Smooth muscle cell (in vitro differentiated cells): ENCODE measurements around the gene ANKRD9. TPM values are rescaled to one million over a fixed set of nuclear protein-coding genes. Genes with fewer than 3 reads are reported as not detected.

Experiments used
- DNase-seq: peaks from one replicate; lab custom pipeline; 2025; ENCODE audit not compliant: unreplicated experiment; lab: John Stamatoyannopoulos, UW
- H2AFZ ChIP-seq: fragments of 200-600 bp; sonication (generic); 2 replicates; pipeline ENCODE4 v1.6.0; 2016; ENCODE audit warnings: antibody characterized with exemption, low read depth, mild to moderate bottlenecking
- H3F3A ChIP-seq: fragments of 200-600 bp; sonication (generic); 2 replicates; pipeline ENCODE4 v1.6.0; 2017; ENCODE audit warnings: antibody characterized with exemption, low read depth
- H3K27ac ChIP-seq: fragments of 200-600 bp; sonication (generic); 2 replicates; pipeline ENCODE4 v1.5.1; 2016; ENCODE audit warnings: low read depth, mild to moderate bottlenecking
- H3K27me3 ChIP-seq: fragments of 200-600 bp; sonication (generic); 2 replicates; pipeline ENCODE4 v1.6.1; 2016; ENCODE audit warnings: low read depth, mild to moderate bottlenecking
- H3K36me3 ChIP-seq: fragments of 200-600 bp; sonication (generic); 2 replicates; pipeline ENCODE4 v1.5.1; 2016; ENCODE audit warnings: low read depth
- H3K4me1 ChIP-seq: fragments of 200-600 bp; sonication (generic); 2 replicates; pipeline ENCODE4 v1.5.1; 2016; ENCODE audit warnings: low read depth
- H3K4me2 ChIP-seq: fragments of 200-600 bp; sonication (generic); 2 replicates; pipeline ENCODE4 v1.6.0; 2016; ENCODE audit warnings: mild to moderate bottlenecking
- H3K4me3 ChIP-seq: fragments of 200-600 bp; sonication (generic); 2 replicates; pipeline ENCODE4 v1.5.1; 2016; ENCODE audit warnings: mild to moderate bottlenecking
- H3K79me2 ChIP-seq: fragments of 200-600 bp; sonication (generic); 2 replicates; pipeline ENCODE4 v1.6.0; 2016; ENCODE audit warnings: low read depth, mild to moderate bottlenecking
- H3K9ac ChIP-seq: fragments of 200-600 bp; sonication (generic); 2 replicates; pipeline ENCODE4 v1.6.0; 2016; ENCODE audit warnings: low read depth
- H3K9me3 ChIP-seq: fragments of 200-600 bp; sonication (generic); replicated peaks from 2 replicates; pipeline ENCODE4 v1.5.1; 2016; ENCODE audit warnings: low read depth
- H4K20me1 ChIP-seq: fragments of 200-600 bp; sonication (generic); 2 replicates; pipeline ENCODE4 v1.6.0; 2016; ENCODE audit warnings: low read depth
- CTCF ChIP-seq: fragments of 200-600 bp; sonication (generic); IDR thresholded peaks from 2 replicates; pipeline ENCODE4 v1.5.1; 2017; ENCODE audit warnings: borderline replicate concordance, mild to moderate bottlenecking, antibody characterized with exemption; ENCODE audit not compliant: insufficient read depth, poor library complexity, severe bottlenecking
- WGBS: methylation state at CpG from one replicate; pipeline ENCODE4 v1.1.7; 2016; ENCODE audit warnings: low lambda C conversion rate; 5-methylcytosine and 5-hydroxymethylcytosine counted together
- polyA plus RNA-seq: library from polyadenylated mRNA; unstranded; fragments of >200 nt; fragmentation: Nextera tagmentation; extraction: Ambion mirVana; gene quantifications from 2 replicates; pipeline ENCODE4 v1.2.1, GENCODE V29; 2016
- total RNA-seq: library from RNA; depleted of rRNA; stranded (reverse); fragments of >200 nt; gene quantifications from 2 replicates; pipeline ENCODE4 v1.2.3, GENCODE V29; 2014

The ANKRD9 gene
- total and polyA plus RNA-seq, 2 experiments from 2014 or later: 17.2 to 38.9 TPM

DNA sequence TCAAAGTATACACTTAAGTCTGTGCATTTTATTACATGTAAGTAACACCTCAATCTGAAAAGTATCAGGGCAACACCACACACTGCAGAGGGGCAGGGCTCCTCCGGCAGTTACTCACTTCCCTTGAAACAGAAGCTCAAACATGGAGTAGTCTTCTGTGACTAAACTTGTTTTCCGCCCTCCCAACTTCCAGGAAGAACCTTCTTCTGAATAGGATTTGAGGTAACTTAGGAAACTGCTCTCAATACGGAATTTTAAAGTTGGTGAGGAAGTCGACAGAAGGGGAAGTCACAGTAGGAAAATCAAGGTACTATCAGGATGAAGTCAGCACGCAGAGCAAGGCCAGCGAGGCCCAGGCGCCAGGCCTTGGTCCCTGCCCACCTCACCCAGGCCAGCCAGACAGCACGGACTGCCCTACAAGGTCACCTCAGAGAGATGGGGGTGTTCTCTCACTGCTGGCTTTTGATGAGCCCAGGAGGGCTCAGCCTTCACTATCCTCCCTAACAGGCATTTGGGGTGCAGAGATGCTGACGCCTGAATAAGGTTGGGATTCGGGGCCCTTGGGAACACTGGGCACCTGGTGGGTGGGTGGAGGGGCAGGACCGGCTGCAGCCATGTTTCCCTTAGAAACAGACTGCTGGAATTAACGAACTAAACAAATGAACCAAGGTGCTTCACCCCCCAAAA, 5.8 kb downstream of the ANKRD9 start:
- Histone ChIP-seq H3K36me3 (no peaks in the 10 kb centered on the region), H3K27me3 (no peaks in the 10 kb centered on the region), H4K20me1 (no peaks in the 10 kb centered on the region), H3K4me1 (peaks cover 2% of the 10 kb centered on the region), H3K4me3 (no peak overlapping the region), H2AFZ (no peak overlapping the region), H3K4me2 (no peak overlapping the region), H3K79me2 (no peaks in the 10 kb centered on the region), H3K27ac (no peak overlapping the region), H3K9me3 (no peaks in the 10 kb centered on the region), H3F3A (no peaks in the 10 kb centered on the region), H3K9ac (no peak overlapping the region)
- WGBS: 93% methylated on average over 12 of the region's 12 CpGs
- DNase-seq: no peak
- TF ChIP-seq CTCF: no peak

DNA sequence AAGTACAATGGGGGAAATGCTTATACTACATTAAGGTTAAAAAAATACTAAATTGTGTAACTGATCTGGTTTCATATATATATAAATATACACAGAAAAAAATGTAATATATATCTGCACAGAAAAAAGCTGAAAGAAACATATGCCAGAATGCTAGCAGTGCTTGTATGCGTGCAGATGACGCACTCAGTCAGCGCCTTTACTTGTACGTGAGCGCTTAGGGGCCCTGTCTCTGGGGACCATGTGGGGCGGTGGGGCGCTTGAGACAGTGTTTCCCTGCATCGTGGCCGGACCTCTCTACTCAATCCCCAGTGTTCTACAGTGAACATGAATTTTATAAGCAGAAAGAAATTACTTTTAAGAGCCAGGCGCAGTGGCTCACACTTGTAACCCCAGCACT, 7.0 kb downstream of the ANKRD9 start:
- H3K4me1 ChIP-seq: no peaks in the 10 kb centered on the region
- no peak overlapping the region for H2AFZ ChIP-seq
- H4K20me1 ChIP-seq: no peaks in the 10 kb centered on the region
- H3K79me2 ChIP-seq: no peaks in the 10 kb centered on the region
- H3K4me3 ChIP-seq: no peak overlapping the region
- no peak overlapping the region for H3K27ac ChIP-seq
- DNase-seq: no peak
- H3F3A ChIP-seq: no peaks in the 10 kb centered on the region
- 97% methylated on average over 10 of the region's 10 CpGs for WGBS
- no peak overlapping the region for H3K9ac ChIP-seq
- H3K4me2 ChIP-seq: no peak overlapping the region
- no peaks in the 10 kb centered on the region for H3K27me3 ChIP-seq
- no peak for TF ChIP-seq CTCF
- no peaks in the 10 kb centered on the region for H3K9me3 ChIP-seq
- H3K36me3 ChIP-seq: no peaks in the 10 kb centered on the region

DNA sequence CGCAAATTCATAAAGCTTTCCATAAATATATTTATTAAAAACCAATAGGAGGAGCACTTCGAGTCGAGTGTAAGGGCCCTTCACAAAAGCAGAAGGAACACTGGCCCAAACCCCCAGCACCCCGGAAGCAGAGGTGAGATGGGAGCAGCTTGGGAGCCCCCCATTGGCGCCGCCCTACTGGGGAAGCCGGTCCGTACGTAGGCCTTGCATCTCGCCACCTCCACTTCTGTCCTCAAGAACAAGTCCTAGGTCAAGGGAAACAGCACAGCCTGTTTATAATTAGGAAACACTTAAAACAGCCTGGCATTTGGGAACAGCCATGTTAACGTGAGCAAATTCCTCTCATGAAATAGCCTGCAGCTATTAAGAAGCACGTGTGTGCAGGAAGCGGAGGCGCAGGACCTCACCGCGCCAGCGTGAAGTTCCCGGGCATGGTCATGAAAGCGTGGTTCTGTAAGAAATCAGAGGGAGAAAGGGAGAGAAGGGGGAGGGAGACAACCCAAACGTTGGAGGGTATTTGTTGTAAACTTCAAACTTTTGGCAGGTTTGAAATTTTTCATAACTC, 7.7 kb downstream of the ANKRD9 start:
- no peak for TF ChIP-seq CTCF
- H3K36me3 ChIP-seq: no peaks in the 10 kb centered on the region
- H3K4me3 ChIP-seq: no peak overlapping the region
- no peaks in the 10 kb centered on the region for H3K79me2 ChIP-seq
- WGBS: 93% methylated on average over 20 of the region's 20 CpGs
- no peaks in the 10 kb centered on the region for H3K4me1 ChIP-seq
- no peaks in the 10 kb centered on the region for H3F3A ChIP-seq
- H3K27me3 ChIP-seq: no peaks in the 10 kb centered on the region
- no peak for DNase-seq
- no peak overlapping the region for H2AFZ ChIP-seq
- H3K27ac ChIP-seq: no peak overlapping the region
- no peaks in the 10 kb centered on the region for H3K9me3 ChIP-seq
- no peaks in the 10 kb centered on the region for H4K20me1 ChIP-seq
- H3K4me2 ChIP-seq: no peak overlapping the region
- H3K9ac ChIP-seq: no peak overlapping the region

- H3K9ac ChIP-seq: no peak overlapping the region
- no peaks in the 10 kb centered on the region for H3K9me3 ChIP-seq
- H3K4me1 ChIP-seq: no peaks in the 10 kb centered on the region
- no peaks in the 10 kb centered on the region for H4K20me1 ChIP-seq
- H3K4me2 ChIP-seq: no peak overlapping the region
- H3K36me3 ChIP-seq: no peaks in the 10 kb centered on the region
- H3K4me3 ChIP-seq: no peak overlapping the region
- 83% methylated on average over 3 of the region's 3 CpGs for WGBS
- no peaks in the 10 kb centered on the region for H3F3A ChIP-seq
- no peak for TF ChIP-seq CTCF
- H2AFZ ChIP-seq: no peak overlapping the region
- H3K79me2 ChIP-seq: no peaks in the 10 kb centered on the region
- no peaks in the 10 kb centered on the region for H3K27me3 ChIP-seq
- DNase-seq: no peak
- H3K27ac ChIP-seq: peak overlapping the region; percentile 6
Observed at GRCh38 chr14:102500713-102501112, 8.9 kb downstream of the ANKRD9 start.
